HG03520 (cell line): ENCODE measurements around the gene TRDMT1.

Experiments used
- ATAC-seq: cut with Tn5 transposase; IDR thresholded peaks from one replicate; pipeline ENCODE4 v1.9.1; 2021; ENCODE audit warnings: mild to moderate bottlenecking, moderate library complexity; ENCODE audit not compliant: unreplicated experiment

TRDMT1 gene

DNA sequence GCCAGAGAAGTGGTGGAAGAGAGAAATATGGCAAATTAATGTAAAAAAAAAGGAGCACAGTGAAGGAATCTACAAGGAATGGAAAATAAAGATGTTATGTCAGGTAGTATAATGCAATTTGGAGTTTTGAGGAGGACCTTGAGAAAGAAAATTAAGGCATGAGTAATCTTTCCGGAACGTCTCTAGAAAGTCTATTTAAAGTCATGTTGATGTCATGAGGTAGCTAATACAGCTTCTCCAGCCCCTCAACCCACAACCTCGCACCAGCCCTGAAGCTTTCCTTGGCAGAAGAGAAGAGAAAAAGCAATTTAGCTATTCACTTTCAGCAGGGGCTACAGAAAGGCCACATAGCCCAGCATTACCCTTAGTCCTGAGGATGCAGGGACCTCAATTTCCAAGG lies 22.5 kb downstream of the TRDMT1 start:
- no peak for ATAC-seq

DNA sequence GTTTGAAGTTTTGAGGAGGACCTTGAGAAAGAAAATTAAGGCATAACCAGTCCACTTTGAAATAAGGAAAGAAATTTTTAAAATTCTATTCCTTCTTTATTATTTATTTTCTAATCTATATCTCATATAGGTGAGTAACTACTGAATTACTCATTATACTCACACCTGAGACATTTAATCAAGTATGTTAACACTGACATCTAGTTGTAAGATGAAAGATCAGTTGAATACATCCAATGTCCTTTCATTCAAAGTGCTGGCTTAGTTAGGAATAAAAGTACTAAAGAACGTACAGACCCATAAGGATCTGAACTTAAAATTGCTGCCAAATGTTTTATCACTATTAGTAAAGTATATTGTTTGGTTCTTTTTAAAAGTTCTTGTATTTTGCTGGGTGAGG lies 23.5 kb downstream of the TRDMT1 start:
- no peak for ATAC-seq

DNA sequence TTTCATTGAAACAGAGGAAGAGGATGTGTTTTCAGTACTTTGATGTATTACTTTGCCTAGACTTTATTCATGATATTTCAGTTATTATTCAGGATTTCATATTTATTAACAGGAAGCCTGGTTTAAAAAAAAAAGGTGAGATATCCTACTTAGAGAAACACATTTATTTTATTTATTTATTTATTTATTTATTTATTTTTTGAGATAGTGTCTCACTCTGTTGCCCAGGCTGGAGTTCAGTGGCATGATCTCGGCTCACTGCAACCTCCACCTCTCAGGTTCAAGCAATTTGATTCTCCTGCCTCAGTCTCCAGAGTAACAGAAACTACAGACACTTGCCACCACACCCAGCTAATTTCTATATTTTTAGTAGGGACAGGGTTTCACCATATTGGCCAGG lies 24.5 kb downstream of the TRDMT1 start:
- no peak for ATAC-seq

DNA sequence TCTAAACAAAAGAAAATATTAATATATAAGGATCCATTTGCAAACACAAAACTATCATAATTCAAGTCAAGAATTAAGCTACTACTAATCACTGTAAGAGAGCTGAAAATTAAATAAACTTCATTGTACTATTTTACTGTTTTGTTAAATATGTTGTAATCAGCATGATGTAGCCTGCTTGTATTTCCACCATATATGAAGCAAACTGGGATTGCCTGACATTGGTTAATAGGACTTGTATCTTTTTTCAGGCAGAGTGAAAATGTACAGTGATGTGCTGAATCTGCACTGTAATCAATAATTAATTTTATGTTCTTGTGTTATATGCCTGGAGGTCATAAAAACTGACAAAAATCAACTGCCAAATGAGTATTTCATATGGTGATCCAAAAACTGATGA lies 25.4 kb downstream of the TRDMT1 start:
- ATAC-seq, result no peak

DNA sequence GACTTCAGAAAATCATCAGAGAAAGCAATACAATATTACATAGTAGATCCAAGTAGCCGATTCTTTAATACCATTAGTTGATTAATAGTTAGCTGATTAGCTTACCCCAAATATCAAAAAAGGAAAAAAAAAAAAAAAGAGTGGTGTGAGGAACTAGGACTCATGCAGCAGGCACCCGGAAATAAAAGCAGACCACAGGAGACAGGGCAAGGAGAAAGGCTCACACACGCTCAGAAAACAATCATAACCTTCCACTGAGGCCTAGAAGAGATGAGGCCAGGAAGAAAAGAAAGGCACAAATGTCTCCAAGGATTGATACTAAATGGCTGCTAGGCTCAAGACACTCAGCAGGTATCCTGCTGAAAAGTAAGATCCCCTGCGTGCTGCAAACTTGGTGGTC lies 25.9 kb downstream of the TRDMT1 start:
- ATAC-seq, result no peak

DNA sequence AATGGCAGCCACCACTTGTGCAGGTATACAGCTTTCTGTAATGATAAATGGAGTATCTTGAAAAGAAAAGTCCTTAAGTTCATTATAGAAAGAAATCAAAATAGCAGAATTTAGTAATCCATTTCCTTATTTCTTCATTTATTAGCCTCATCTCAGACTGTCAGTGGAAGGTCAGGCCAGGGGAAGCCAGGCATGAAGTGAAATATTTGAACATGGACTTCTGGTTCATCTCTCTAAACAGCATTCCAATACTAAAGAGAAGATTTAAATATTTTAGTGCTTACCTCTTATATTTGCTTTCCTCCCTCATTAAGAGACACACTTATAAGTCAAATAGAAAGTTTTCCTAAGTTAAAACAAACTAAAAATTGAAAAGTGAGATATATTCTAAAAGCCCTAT lies 26.8 kb downstream of the TRDMT1 start:
- no peak for ATAC-seq

DNA sequence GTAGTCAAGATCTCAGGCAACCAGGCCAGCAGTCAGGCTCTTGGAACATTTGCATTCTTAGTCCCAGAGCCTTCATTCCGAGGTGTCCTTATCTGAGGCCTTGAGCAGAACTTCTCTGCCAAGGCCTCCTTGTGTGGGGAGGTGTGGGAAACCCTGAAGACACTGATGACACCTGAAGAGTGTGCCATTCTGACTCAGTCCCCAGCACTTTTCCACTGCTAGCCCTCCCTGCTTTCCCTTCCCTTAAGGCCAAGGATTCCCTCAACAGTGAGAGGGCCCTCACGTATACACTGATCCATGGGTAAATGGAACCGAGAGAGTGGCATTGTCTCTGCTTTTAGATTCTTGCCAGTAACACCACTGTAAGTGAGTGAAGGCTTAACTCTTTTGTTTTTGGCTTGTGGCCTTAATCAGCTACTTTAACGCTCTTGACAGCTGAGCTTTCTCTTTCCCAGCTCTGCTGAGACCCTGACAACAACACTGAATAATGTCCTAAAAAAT lies 30.3 kb downstream of the TRDMT1 start:
- no peak for ATAC-seq

DNA sequence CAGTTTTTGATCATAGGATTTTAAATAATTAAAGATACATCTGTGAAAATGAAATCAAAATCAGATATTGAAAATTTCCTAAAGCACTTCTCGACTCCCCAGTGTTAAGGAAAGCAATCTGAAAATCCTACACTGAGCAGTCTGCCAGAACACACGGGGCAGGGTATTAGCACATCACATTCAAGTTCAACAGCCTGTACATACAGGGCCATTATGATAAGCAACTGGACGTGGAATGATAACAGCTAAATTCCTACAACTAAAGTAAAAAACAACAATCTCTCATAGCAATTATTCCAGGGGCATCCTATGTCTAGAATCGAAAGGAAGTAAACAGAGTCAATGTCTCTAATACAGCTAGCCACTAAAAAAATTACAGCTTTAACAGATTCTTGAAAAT lies 31.7 kb downstream of the TRDMT1 start:
- no peak for ATAC-seq

DNA sequence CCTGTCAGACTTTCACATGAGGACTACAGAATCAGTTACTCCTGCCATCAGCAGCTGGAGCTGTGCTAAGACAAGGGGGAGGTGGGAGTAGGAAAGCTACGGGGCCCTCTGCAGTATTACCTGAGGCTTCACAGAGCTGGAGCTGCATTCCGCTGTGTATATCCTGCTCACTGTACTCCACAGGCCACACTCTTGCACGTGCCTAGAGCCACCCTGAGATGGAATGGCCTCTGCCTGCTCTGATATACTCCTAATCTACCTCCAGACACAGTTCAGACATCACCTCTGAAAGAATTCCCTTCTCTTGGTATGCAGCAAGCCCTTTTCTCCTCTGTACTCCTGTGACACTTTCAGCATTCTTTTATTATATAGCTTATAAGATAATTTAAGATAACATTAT lies 34.8 kb downstream of the TRDMT1 start:
- no peak for ATAC-seq

DNA sequence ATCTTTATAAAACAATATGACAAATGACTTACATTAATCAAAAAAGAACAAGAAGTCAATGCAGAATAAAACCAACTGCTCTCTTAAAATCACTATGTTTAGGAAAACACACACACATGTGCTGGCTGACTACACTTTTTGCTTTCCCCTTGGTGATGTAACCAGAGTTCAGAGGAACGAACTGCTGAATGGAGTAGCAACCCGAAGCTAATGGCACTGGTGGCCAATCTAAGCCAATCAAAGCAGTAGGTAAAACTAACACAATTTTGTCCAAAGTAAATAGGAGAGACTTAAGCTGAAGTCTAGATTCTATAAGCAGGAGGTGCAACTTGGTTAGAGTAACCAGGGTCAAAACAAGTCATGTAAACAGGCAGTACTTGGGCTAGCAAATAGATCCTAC lies 38.6 kb downstream of the TRDMT1 start:
- ATAC-seq, result no peak

DNA sequence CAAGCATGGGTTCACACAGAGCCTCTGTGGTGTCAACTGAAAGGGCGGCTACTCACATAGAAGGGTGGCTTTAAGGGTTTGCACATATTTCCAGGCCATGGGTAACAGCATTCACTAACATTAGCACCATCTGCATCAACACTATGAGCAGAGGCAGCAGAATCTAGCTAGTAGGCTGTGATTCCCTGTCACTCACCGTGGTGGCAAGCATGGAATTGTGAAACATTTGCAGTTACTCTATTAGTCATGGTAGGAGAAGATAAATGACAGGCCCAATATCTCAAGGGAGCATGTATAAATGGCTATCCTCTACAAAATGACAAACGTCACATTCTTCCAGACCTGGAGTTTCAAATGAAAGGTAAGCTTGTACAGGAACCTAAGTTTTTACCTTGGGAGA lies 39.7 kb downstream of the TRDMT1 start:
- no peak for ATAC-seq

DNA sequence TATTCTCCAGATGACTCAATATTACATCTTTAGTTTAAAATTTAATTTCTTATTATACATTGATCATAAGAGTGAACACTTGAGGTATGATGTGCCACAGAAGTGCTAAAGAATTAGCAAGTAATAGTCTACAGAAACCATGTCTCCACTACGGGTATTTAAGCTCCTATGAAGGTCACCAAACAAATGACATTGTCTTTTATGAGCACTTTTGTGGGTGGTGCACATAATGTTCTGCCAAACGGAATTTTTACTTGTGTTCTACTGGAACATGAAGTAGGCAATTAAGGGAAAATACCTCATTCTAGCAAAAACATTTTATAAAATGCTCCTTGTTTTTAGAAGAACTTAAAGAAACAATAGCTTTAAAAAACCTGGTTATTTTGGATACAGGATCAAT lies 44.4 kb downstream of the TRDMT1 start:
- ATAC-seq, result no peak

DNA sequence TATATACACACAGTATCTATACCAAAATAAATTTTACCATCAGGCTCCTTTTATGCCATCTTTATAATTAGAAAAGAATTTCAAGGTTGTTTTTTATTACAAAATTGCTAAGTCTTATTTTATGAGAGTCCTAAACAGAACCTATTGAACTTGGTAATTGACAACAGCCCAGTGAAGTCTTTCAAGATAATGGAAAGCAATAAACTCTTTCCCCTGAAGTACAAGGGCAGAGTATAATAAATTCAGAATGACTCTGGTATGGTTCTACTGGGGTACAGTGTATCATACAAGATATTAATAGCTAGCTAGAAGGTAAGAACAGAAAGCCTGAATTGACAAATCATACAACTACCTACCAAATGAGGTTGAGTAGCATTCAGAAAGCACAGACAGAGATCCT lies 45.6 kb downstream of the TRDMT1 start:
- no peak for ATAC-seq

DNA sequence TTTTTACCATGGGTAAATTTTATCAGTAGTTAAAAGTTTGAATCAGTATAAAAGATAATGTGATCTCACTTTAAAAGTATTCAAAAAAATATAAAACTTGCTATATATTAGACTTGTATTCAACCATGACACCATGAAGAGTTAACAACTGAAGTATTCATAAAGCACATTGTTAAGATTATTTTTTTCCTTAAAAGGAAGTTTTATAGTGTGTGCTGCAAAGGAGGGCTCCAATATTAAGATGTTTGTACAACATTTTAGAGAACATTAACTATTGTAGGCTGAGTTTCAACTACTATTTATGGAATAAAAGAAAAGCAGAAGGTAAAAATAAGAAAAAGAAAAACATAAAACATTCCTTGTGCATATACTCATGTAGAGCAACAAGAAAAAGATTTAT lies 47.4 kb downstream of the TRDMT1 start:
- ATAC-seq, result no peak

DNA sequence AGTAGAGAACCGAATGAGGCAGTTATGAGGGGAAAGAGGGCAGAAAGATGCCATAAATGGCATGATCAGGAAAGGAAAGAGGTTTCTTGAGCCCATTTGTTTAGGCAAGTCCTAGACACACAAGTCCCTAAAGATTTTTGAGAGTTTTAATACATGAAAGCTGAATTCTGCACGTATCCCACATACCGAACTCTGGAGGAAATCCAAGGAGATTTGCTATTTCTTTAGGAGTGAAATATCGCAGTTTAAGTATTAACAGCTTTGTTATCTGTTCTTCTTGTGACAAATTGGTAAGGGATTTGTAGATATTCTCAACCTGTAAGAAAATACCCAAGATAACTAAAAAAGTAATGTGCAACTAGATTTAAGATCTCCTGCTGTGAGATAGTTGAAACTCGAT lies 48.2 kb downstream of the TRDMT1 start:
- no peak for ATAC-seq

DNA sequence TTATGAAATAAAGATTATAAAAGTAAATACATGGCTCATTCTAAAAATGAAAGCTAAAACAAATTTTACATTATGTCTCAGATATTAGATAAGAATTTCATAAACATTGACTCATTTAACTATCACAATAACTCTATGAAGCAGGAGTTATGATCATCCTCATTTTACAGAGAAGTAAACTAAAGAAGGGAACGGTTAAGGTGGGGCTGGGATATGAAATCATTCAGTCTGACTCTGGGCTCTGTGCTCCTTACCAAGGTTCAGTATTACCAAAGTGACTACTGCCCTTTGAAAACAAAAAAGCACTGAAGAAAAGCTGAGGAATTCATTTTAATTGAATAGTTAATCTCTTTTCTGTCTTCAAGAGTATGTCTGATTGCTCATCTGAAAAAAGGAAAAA lies 49.8 kb downstream of the TRDMT1 start:
- no peak for ATAC-seq

DNA sequence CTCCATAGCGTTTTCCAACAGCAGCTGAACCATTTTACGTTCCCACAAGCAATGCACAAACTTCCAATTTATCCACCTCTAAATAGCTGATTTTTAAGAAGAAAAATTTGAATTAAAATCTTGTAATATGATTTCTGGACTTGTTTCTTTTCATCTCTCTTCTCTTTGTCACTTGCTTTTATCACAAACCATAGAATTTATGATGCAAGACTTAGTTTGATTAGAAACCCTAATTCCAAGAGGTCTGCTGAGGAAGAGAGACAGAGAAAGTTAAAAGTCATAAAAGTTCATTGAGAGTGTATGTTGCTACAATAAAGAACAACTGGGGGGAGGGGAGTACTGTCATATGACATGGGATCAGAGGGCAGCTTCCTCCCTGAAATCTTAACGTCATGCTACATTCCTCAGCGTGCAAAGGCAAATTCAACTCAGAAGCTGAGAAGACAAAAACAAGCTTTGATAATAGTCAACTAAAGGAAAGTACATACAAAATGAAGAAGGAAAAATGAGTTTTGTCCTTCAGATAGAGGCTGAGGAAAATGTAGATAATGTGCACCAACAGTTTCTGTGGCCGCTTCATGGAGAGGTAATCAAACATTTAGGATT lies 53.5 kb downstream of the TRDMT1 start:
- no peak for ATAC-seq

DNA sequence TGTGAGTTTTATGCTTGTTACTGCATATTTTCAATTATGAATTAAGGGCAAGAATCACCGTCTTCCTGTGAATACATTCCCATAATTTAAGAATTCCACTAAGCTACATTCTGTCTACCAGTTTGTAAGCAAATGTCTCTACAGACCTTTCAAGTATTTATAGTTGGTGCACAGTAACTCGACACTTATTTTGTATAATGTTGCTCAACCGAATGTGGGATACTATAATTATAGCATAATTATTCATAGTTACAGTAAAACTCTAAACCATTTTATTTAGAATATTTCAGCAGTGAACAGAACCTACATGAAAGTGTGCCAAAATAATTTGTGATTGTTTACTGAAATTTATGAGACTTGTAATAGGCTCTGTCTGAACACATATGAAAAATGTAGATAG lies 54.6 kb downstream of the TRDMT1 start:
- ATAC-seq, result no peak

DNA sequence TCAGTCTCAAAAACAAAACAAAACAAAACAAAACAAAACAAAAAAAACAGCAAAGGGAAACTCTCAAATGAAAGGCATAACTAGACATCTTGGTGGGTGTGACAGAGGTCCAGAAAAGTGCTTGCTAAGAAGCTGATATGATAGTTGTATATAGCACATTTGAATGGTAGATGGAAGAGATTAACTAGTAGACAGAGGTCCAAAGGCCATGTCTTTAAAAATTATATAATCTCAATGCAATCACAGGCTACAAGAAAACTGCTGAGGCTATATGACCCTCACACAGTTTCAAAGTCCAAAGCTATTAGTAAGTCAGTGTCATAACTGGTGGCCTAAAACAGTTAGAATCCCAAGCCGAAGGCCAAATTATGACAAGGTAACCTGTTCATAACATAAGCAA lies 56.2 kb downstream of the TRDMT1 start:
- no peak for ATAC-seq

DNA sequence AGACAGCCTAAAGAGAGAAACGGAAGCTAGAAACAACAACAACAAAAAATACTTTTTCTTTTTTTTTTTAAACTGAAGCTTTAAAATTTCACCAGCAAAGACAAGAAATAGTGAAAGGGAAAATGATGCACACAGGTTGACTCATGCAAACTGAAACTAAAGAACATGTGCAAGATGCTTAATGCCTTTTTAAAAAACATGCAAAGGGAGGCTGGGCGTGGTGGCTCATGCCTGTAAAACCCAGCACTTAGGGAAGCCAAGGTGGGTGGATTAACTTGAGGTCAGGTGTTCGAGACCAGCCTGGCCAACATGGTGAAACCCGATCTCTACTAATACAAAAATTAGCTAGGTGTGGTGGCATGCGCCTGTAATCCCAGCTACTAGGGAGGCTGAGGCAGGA lies 56.7 kb downstream of the TRDMT1 start:
- peak; percentile 77 for ATAC-seq

DNA sequence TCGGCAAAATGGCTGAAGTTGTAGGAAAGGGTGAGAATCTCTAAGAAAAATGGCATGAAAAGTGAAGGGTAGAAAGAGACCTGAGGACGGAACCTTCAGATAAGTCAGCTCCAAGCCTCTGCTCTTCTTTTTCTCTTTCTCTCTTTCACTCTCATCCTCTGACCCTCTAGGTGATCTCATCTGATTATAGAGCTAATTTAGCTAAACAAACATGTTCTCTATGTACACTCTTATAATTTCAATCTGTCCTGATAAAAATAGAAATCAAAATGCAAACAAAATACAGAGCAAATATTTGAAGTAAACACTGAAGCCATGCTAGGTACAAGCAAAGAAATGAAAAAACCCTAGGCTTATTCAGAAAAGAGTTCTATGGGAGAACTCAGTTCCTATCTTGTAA lies 57.4 kb downstream of the TRDMT1 start:
- ATAC-seq, result no peak

DNA sequence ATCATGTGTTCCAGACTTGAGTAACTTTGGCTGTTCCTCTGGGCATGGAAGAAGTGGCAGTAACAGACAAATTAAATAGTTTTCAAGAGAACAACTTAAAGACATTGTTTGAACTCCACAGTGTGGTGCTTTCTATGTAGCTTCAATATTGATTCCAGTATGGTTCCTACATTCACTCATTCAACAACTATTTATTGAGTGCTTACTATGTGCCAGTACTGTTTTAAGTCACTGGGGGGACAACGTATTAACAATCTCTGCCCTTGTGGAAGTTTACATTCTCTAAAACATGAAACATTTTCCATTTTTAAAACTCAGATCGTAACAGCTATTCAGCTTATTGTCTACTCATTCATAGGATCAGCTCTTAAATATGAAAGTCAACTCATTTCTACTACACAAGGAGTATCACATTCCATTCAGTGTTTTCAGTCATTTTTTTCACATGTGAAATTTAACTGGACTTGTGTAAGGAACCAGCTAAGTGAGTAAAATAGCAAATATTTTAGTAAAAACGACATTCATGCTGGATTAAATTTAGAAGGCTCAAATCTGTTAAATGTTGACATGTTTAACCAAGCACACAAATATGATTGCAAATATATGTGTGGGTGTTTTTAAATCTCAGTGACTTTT lies 58.3 kb downstream of the TRDMT1 start:
- ATAC-seq, result no peak
